HEK293 (cell line): Measurements from ENCODE around the gene PPM1F.

Source experiments
- CTCF ChIA-PET: fragments of 350-600 bp; formaldehyde crosslinking; extraction: SDS; loops from one replicate; lab custom pipeline; 2021; ENCODE audit warnings: antibody characterized with exemption; lab: Yijun Ruan, JAX
- POLR2A ChIA-PET: fragments of 300-600 bp; formaldehyde crosslinking; extraction: SDS; loops from one replicate; lab custom pipeline; 2020; ENCODE audit warnings: antibody characterized with exemption, inconsistent platforms; lab: Yijun Ruan, JAX
- H3K27ac ChIP-seq: fragments of 200-500 bp; sonication (Bioruptor generic); 2 replicates; pipeline ENCODE4 v1.5.1; 2014; ENCODE audit warnings: low read depth, low read length, control low read depth, inconsistent platforms; ENCODE audit errors: extremely low read depth
- H3K36me3 ChIP-seq, 2 experiments: fragments of 200-500 bp in 1 of 2; sonication (Bioruptor generic) in 1 of 2; 1 replicate in 1 of 2; 2 replicates in 1 of 2; pipeline ENCODE4 v1.5.1; 2014 to 2017; ENCODE audit warnings: inconsistent platforms in 2 of 2, low read length in 2 of 2; ENCODE audit not compliant: control insufficient read depth in 2 of 2, insufficient read depth in 1 of 2
- H3K4me1 ChIP-seq: fragments of 200-500 bp; sonication (Bioruptor generic); 2 replicates; pipeline ENCODE4 v1.5.1; 2014; ENCODE audit warnings: mild to moderate bottlenecking, low read length, inconsistent platforms; ENCODE audit not compliant: control insufficient read depth, insufficient read depth
- H3K4me3 ChIP-seq: 2 replicates; pipeline ENCODE4 v1.5.1; 2011; ENCODE audit warnings: low read depth, mild to moderate bottlenecking, control low read depth, low read length, moderate library complexity
- H3K9me3 ChIP-seq: fragments of 200-500 bp; sonication (Bioruptor generic); 2 replicates; pipeline ENCODE4 v1.5.1; 2014; ENCODE audit warnings: low read depth, low read length, inconsistent platforms; ENCODE audit not compliant: control insufficient read depth, insufficient read depth
- OSR2 ChIP-seq: fragments of 450-650 bp; formaldehyde crosslinking; IDR thresholded peaks from 2 replicates; pipeline ENCODE4 v1.5.1; 2016; ENCODE audit warnings: missing biosample characterization, missing genetic modification characterization
- PRDM4 ChIP-seq: fragments of 450-650 bp; formaldehyde crosslinking; IDR thresholded peaks from 2 replicates; pipeline ENCODE4 v1.5.1; 2017; ENCODE audit warnings: missing biosample characterization, missing genetic modification characterization
- ZNF148 ChIP-seq: fragments of 450-650 bp; formaldehyde crosslinking; IDR thresholded peaks from 2 replicates; pipeline ENCODE4 v1.5.0; 2017; ENCODE audit warnings: missing biosample characterization, missing genetic modification characterization, borderline replicate concordance
- ZNF354C ChIP-seq: fragments of 450-650 bp; formaldehyde crosslinking; IDR thresholded peaks from 2 replicates; pipeline ENCODE4 v1.5.1; 2016; ENCODE audit warnings: missing biosample characterization, missing genetic modification characterization, low read depth, borderline replicate concordance
- ZNF391 ChIP-seq: fragments of 450-650 bp; formaldehyde crosslinking; IDR thresholded peaks from 2 replicates; pipeline ENCODE4 v1.5.1; 2016; ENCODE audit warnings: low read depth, missing biosample characterization, missing genetic modification characterization, borderline replicate concordance
- ZNF404 ChIP-seq: fragments of 450-650 bp; formaldehyde crosslinking; IDR thresholded peaks from 2 replicates; pipeline ENCODE4 v1.5.1; 2017; ENCODE audit warnings: missing biosample characterization, missing genetic modification characterization
- ZNF514 ChIP-seq: fragments of 450-650 bp; formaldehyde crosslinking; IDR thresholded peaks from 2 replicates; pipeline ENCODE4 v1.5.1; 2016; ENCODE audit warnings: missing biosample characterization, missing genetic modification characterization
- ZNF548 ChIP-seq: fragments of 450-650 bp; formaldehyde crosslinking; IDR thresholded peaks from 2 replicates; pipeline ENCODE4 v1.5.1; 2016; ENCODE audit warnings: missing biosample characterization, missing genetic modification characterization
- ZNF629 ChIP-seq: fragments of 450-650 bp; formaldehyde crosslinking; IDR thresholded peaks from 2 replicates; pipeline ENCODE4 v1.5.1; 2017; ENCODE audit warnings: missing biosample characterization, missing genetic modification characterization
- ZNF692 ChIP-seq: fragments of 450-650 bp; formaldehyde crosslinking; IDR thresholded peaks from 2 replicates; pipeline ENCODE4 v1.5.1; 2016; ENCODE audit warnings: missing biosample characterization, missing genetic modification characterization
- TF ChIP-seq, protein P1 (sequence below): sonication (generic); formaldehyde crosslinking; IDR thresholded peaks from 2 replicates; pipeline ENCODE4 v1.8.1; 2022; ENCODE audit warnings: mild to moderate bottlenecking, moderate library complexity, missing genetic modification reagents
- TF ChIP-seq, protein P2 (sequence below): fragments of 450-650 bp; formaldehyde crosslinking; IDR thresholded peaks from 2 replicates; pipeline ENCODE4 v1.5.1; 2016; ENCODE audit warnings: missing biosample characterization, missing genetic modification characterization

The PPM1F gene

DNA sequence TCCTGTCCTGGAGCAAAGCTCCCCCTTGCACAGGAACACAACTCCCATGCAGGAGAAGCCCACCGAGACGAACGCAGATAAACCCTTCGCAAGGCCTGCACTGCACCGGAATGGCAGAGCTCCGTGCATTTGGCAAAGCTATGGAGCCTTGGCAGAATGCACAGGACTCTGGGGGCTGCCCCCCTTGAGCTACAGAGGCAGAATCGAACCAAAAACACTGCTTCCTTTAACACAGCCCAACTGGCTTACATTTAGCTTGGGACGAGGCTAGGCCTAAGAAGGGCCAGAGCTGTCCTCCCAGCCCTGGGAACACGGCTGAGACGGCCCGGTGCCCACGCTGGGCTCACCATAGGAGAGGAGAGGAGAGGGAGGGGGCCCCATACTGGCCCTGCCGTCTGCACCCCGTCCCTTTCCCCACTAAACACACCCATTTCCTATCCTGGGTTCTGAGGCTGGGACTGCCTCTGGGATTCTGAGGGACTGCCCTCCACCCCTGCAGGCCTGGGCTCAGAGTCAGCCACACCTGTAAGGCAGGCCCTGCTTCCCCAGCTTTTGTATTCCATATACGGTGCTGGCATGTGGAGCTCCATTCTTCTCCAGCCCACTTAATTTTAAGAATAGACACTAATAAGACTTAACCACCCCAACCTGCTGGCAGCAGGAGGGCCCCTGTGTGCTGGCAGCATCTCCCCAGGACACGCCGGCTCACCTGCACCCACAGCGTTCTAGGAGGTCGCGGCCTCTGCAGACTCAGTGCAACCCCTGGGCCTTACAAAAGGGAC is 32.9 kb downstream of the PPM1F start:
- Histone ChIP-seq H3K9me3 (no peaks in the 10 kb centered on the region), H3K27ac (no peak overlapping the region), H3K4me1 (no peaks in the 10 kb centered on the region), H3K36me3 (peaks cover 0 to 17% of the 10 kb centered on the region in 2 experiments; a peak in 2 of 3 replicates), H3K4me3 (no peak overlapping the region)
- CTCF ChIA-PET, result interaction anchor here (0.5 to 1.2 kb wide), 3 partner anchors 18 to 34 kb away, joined by 3 to 6 read pairs (median 3); no protein-coding TSS in a partner anchor
- POLR2A ChIA-PET, result interaction anchor here (0.6 kb wide), 1 partner anchor 333 kb away, joined by 9 read pairs; no protein-coding TSS in a partner anchor
- TF ChIP-seq ZNF404 (tag by site-specific recombination) (no peak), ZNF391 (tag by site-specific recombination) (no peak), PRDM4 (no peak), ZNF629 (tag by site-specific recombination) (no peak), ZNF548 (tag by site-specific recombination) (no peak)
- TF ChIP-seq, all 188 proteins: peak for 0

- TF ChIP-seq ZNF354C (tag by site-specific recombination), result no peak
- no peak for TF ChIP-seq ZNF692 (tag by site-specific recombination)
- TF ChIP-seq ZNF148, result no peak
- TF ChIP-seq OSR2 (tag by site-specific recombination), result no peak
- no peak for TF ChIP-seq ZNF514 (tag by site-specific recombination)
- no peak overlapping the region for H3K27ac ChIP-seq
- no peak overlapping the region for H3K4me3 ChIP-seq
- peaks cover 0 to 14% of the 10 kb centered on the region in 2 experiments; a peak in 1 of 3 replicates for H3K36me3 ChIP-seq
- CTCF ChIA-PET, result no interaction called here
- POLR2A ChIA-PET, result interaction anchor here (0.8 kb wide), 1 partner anchor 17 kb away, joined by 4 read pairs; no protein-coding TSS in a partner anchor
- H3K9me3 ChIP-seq, result no peaks in the 10 kb centered on the region
- no peaks in the 10 kb centered on the region for H3K4me1 ChIP-seq
Measured at GRCh38 chr22:21918466-21919185, 34.0 kb downstream of the PPM1F start.

DNA sequence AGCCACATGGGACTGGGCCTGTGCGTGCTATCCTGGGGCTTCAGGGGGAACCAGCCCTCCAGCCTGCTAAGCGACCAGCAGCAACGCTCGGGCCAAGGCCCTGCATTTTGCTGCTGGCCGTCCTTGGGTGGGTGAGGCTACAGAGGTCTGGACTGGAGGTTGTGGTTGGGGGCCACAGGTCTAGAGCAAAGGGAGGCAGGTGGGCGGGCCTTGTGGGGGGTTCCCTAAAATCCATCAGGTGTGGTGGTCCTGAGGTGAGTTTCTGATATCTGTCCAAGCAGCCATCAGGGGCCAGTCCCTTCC is 34.7 kb downstream of the PPM1F start:
- Histone ChIP-seq H3K4me1 (no peaks in the 10 kb centered on the region), H3K27ac (no peak overlapping the region), H3K4me3 (no peak overlapping the region), H3K9me3 (no peaks in the 10 kb centered on the region), H3K36me3 (peaks cover 0 to 9% of the 10 kb centered on the region in 2 experiments; a peak in 1 of 3 replicates)
- ChIA-PET CTCF (interaction anchor here (1.1 kb wide), 1 partner anchor 14 kb away, joined by 3 read pairs; no protein-coding TSS in a partner anchor), POLR2A (interaction anchor here (0.8 to 1.1 kb wide), 2 partner anchors 16 to 182 kb away, joined by 4 read pairs; partner anchors contain the start of gene YPEL1)
- TF ChIP-seq, protein P1, sequence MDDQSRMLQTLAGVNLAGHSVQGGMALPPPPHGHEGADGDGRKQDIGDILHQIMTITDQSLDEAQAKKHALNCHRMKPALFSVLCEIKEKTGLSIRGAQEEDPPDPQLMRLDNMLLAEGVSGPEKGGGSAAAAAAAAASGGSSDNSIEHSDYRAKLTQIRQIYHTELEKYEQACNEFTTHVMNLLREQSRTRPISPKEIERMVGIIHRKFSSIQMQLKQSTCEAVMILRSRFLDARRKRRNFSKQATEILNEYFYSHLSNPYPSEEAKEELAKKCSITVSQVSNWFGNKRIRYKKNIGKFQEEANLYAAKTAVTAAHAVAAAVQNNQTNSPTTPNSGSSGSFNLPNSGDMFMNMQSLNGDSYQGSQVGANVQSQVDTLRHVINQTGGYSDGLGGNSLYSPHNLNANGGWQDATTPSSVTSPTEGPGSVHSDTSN (CRISPR knock-in tag), result no peak
- TF ChIP-seq, protein P2, sequence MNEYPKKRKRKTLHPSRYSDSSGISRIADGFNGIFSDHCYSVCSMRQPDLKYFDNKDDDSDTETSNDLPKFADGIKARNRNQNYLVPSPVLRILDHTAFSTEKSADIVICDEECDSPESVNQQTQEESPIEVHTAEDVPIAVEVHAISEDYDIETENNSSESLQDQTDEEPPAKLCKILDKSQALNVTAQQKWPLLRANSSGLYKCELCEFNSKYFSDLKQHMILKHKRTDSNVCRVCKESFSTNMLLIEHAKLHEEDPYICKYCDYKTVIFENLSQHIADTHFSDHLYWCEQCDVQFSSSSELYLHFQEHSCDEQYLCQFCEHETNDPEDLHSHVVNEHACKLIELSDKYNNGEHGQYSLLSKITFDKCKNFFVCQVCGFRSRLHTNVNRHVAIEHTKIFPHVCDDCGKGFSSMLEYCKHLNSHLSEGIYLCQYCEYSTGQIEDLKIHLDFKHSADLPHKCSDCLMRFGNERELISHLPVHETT (tag by site-specific recombination), result no peak
